Activated CD8-positive, alpha-beta T cell treated with anti-CD3 and anti-CD28 coated beads, Interleukin-2, amount 10 ng/mL, durations not matched to agents 7 days and 5 days (primary cell): ENCODE results near the gene FHIP1B. TPM values are rescaled to one million over a fixed set of nuclear protein-coding genes. Genes with fewer than 3 reads are reported as not detected.

Source experiments
- ATAC-seq: fragments of 150-1000 bp; cut with Tn5 transposase; one replicate; pipeline ENCODE4 v1.10.0; 2021; ENCODE audit warnings: moderate library complexity
- CTCF ChIA-PET: fragments of 350-600 bp; sonication (Branson Sonifier 250); formaldehyde crosslinking; loops from one replicate; lab custom pipeline; 2021; ENCODE audit warnings: antibody characterized with exemption; lab: Charles Lee
- POLR2A ChIA-PET: fragments of 350-600 bp; sonication (Branson Sonifier 250); formaldehyde crosslinking; loops from one replicate; lab custom pipeline; 2021; ENCODE audit warnings: antibody characterized with exemption; lab: Charles Lee
- DNase-seq: peaks from one replicate; pipeline ENCODE4 v3.0.0-alpha.2; 2020
- H3K27ac Mint-ChIP-seq: one replicate; pipeline ENCODE4 v1.8.0; 2021; ENCODE audit warnings: mild to moderate bottlenecking, mixed read lengths
- H3K27me3 Mint-ChIP-seq: one replicate; pipeline ENCODE4 v1.8.0; 2021; ENCODE audit warnings: low read depth, mixed read lengths
- H3K36me3 Mint-ChIP-seq: one replicate; pipeline ENCODE4 v1.8.0; 2021; ENCODE audit warnings: low read depth, mixed read lengths
- H3K4me1 Mint-ChIP-seq: one replicate; pipeline ENCODE4 v1.8.0; 2021; ENCODE audit warnings: low read depth, mixed read lengths
- H3K4me3 Mint-ChIP-seq: one replicate; pipeline ENCODE4 v1.8.0; 2021; ENCODE audit warnings: mild to moderate bottlenecking, mixed read lengths
- H3K9me3 Mint-ChIP-seq: one replicate; pipeline ENCODE4 v1.8.0; 2022; ENCODE audit warnings: mixed read lengths; ENCODE audit not compliant: insufficient read depth
- total RNA-seq, 2 experiments: library from RNA; stranded (reverse); gene quantifications; one replicate each; pipeline ENCODE4 v1.2.3, GENCODE V29; 2021

FHIP1B gene
- total RNA-seq, 2 experiments from 2014 or later: 19.1 to 20.4 TPM

DNA sequence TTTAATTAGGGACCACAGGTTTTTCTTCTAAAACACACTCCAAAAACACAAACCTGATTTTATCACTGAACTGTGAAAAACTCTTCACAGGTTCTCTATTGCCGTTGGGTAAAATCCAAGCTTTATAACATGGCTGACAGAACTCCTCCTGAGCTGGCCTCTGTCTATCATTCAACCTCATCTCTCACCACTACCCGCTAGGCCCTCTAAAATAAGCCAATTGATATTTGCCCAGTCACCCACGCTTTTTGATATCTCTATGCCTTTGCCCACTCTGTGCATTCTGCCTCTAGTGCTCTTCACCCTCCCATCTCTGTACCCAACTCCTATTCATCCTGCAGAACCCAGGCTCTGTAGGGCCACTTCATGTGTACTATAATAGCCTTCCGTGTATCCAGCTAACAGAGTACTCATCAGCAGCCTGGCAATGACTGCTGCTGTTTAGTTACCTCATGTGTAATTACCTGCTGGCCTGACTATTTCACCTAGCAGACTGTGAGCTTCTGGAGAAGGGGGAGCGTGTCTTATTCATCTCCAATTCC, 3.4 kb upstream of the FHIP1B start:
- Mint-ChIP-seq H3K4me3 (no peak overlapping the region), H3K9me3 (no peaks in the 10 kb centered on the region), H3K36me3 (peaks cover 2% of the 10 kb centered on the region), H3K27ac (no peak overlapping the region), H3K27me3 (peaks cover 3% of the 10 kb centered on the region), H3K4me1 (peaks cover 15% of the 10 kb centered on the region)
- DNase-seq: no peak
- POLR2A ChIA-PET: no interaction called here
- ATAC-seq: no peak
- CTCF ChIA-PET: interaction anchor here (0.7 to 3.4 kb wide), 2 partner anchors 13 to 125 kb away, joined by 3 to 31 read pairs; no protein-coding TSS in a partner anchor

DNA sequence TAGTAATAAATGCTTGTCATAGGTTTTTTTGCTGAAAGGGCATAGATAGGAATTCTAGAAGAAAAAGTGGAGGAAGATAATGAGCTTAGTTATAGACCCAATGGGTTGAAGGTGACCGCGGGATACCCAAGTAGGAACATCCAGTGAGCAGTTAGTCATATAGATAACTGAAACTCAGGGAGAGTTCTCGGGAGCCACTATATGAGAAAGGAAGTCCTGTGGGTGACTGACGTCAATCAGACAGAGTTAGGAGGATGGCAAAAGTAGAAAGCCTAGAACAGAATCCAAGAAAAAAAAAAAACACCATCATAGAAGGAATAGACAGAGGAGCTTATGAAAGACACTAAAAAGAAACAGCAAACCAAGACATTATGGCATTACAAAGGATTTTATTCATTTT, 2.8 kb upstream of the FHIP1B start:
- ChIA-PET POLR2A (no interaction called here), CTCF (interaction anchor here (0.7 to 3.4 kb wide), 3 partner anchors 14 to 142 kb away, joined by 3 to 31 read pairs (median 4); no protein-coding TSS in a partner anchor)
- Mint-ChIP-seq H3K36me3 (peaks cover 2% of the 10 kb centered on the region), H3K27ac (no peak overlapping the region), H3K4me1 (peaks cover 16% of the 10 kb centered on the region), H3K27me3 (no peaks in the 10 kb centered on the region), H3K9me3 (no peaks in the 10 kb centered on the region), H3K4me3 (no peak overlapping the region)
- DNase-seq (no peak), ATAC-seq (no peak)

DNA sequence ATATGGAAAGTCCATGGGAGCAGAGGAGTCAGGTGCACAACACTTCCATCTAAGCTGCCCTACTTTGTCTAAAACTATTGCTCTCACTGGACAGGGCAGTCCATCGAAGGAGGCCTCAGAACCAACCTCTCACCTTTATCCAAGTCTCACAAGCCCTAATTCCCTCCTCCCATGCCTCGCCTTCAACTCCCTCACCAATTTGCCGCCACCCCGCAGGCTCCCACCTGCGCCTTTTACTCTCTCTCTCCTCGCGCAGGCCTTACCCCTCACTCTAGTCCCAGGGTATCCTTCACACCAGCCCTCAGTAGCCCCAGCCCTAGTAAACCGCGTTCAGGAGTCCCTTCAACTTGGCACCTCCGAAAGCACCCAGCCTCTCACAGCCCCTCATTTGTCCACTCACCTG, 451 bp downstream of the FHIP1B start:
- peak overlapping the region; percentile 98 for H3K4me3 Mint-ChIP-seq
- no peak for DNase-seq
- ChIA-PET POLR2A (interaction anchor here (1.0 kb wide), 1 partner anchor 37 kb away, joined by 4 read pairs; no protein-coding TSS in a partner anchor), CTCF (interaction anchor here (0.9 to 3.0 kb wide), 4 partner anchors 17 to 145 kb away, joined by 3 to 13 read pairs (median 3); no protein-coding TSS in a partner anchor)
- H3K27me3 Mint-ChIP-seq: no peaks in the 10 kb centered on the region
- H3K27ac Mint-ChIP-seq: peak overlapping the region; percentile 95
- peaks cover 36% of the 10 kb centered on the region for H3K4me1 Mint-ChIP-seq
- H3K36me3 Mint-ChIP-seq: peaks cover 11% of the 10 kb centered on the region
- H3K9me3 Mint-ChIP-seq: no peaks in the 10 kb centered on the region
- ATAC-seq: peak; percentile 1

DNA sequence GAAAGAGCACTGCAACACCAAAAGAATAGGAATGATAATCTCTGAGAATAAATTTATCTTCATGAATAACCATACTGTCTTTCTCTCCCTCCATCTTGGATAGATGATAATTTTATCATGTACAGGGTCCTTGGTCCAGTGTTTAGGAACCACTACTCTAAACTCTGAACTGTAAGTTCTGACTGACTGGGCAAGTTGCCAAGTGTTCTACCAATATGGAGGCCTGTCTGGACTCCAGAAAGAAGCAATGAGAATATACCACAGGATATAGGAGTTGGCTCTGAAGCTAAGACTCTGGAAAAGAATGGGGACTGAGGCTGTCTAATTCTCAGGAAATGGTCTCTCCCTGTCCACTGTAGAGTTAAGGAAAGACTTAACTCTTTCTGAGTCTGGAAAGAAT, 1.5 kb downstream of the FHIP1B start:
- Mint-ChIP-seq H3K27me3 (no peaks in the 10 kb centered on the region), H3K9me3 (no peaks in the 10 kb centered on the region), H3K4me1 (peaks cover 38% of the 10 kb centered on the region), H3K4me3 (peak overlapping the region; percentile 31), H3K27ac (no peak overlapping the region), H3K36me3 (peaks cover 12% of the 10 kb centered on the region)
- POLR2A ChIA-PET: no interaction called here
- DNase-seq (no peak), ATAC-seq (no peak)
- CTCF ChIA-PET: interaction anchor here (0.6 to 3.0 kb wide), 2 partner anchors 19 to 131 kb away, joined by 3 to 13 read pairs; no protein-coding TSS in a partner anchor

DNA sequence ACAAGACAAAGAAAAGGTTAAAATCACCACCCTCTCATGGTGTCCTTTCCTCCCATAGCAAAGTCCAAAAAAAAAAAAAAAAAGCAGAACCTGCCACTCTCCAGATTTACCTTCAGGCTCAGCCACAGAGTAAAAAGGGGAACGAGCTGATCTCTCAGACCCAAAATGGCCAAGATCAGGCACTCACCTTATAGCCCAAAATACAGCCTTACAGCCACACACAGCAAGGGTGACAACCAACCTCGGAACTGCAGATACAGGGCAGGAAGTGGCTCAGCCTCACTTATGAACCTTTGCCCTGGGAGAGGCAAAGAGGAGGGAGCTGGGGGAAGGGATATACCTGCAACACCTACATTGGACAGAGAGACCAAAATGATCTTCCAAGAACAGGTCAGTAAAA, 4.5 kb downstream of the FHIP1B start:
- POLR2A ChIA-PET: interaction anchor here (1.3 kb wide), 1 partner anchor 34 kb away, joined by 5 read pairs; no protein-coding TSS in a partner anchor
- H3K36me3 Mint-ChIP-seq: peaks cover 17% of the 10 kb centered on the region
- H3K27ac Mint-ChIP-seq: peak overlapping the region; percentile 63
- ATAC-seq: no peak
- DNase-seq: peak; percentile 62
- CTCF ChIA-PET: interaction anchor here (1.2 kb wide), 1 partner anchor 21 kb away, joined by 5 read pairs; no protein-coding TSS in a partner anchor
- no peaks in the 10 kb centered on the region for H3K27me3 Mint-ChIP-seq
- H3K4me1 Mint-ChIP-seq: peaks cover 45% of the 10 kb centered on the region
- no peaks in the 10 kb centered on the region for H3K9me3 Mint-ChIP-seq
- H3K4me3 Mint-ChIP-seq: peak overlapping the region; percentile 52

DNA sequence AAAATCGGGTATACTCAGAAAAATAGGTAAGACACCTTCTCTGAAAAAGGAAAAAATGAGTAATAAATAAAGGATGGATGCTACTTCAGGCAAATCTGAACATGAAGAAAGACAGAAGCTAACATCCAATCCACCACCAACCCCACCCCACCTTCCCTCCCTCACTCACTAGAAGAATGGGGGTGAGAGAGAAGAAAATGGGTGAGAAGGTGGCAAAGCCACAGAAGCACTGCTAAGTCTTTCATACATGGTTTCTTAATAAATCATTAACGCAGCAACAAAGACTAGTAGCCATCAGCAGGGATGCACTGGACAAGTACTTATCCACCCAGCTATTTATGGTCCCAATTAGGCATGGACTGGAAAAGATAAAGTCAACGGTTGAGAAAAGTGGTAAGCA, 5.9 kb downstream of the FHIP1B start:
- Mint-ChIP-seq H3K4me3 (no peak overlapping the region), H3K9me3 (no peaks in the 10 kb centered on the region), H3K27ac (no peak overlapping the region), H3K4me1 (peaks cover 38% of the 10 kb centered on the region), H3K27me3 (no peaks in the 10 kb centered on the region), H3K36me3 (peaks cover 20% of the 10 kb centered on the region)
- ChIA-PET POLR2A (interaction anchor here (0.6 kb wide), 1 partner anchor 507 kb away, joined by 3 read pairs; no protein-coding TSS in a partner anchor), CTCF (no interaction called here)
- DNase-seq: no peak
- no peak for ATAC-seq

DNA sequence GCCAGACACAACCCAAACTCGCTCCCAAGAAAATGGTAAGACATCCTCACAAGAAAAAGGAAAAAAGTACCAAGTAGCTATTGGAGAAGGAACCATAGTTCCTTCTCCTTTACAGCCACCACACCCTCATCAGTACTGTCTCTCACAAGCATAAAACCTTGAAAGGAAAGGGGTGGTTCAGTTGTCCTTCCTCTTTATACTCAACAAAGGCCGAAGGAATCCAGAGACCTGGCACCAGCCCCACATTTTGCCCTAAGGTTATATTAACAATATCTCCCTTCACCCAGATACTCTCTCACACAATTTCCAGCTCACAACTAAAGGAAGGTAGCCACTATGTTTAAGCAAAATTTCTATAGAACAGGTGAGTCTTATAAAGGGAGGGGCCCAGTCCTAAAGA, 8.5 kb downstream of the FHIP1B start:
- Mint-ChIP-seq H3K27ac (no peak overlapping the region), H3K4me3 (no peak overlapping the region), H3K36me3 (peaks cover 33% of the 10 kb centered on the region), H3K9me3 (no peaks in the 10 kb centered on the region), H3K27me3 (no peaks in the 10 kb centered on the region), H3K4me1 (peaks cover 31% of the 10 kb centered on the region)
- ChIA-PET POLR2A (no interaction called here), CTCF (interaction anchor here (0.9 to 1.3 kb wide), 3 partner anchors 25 to 28 kb away, joined by 4 read pairs; no protein-coding TSS in a partner anchor)
- ATAC-seq: no peak
- DNase-seq: no peak

DNA sequence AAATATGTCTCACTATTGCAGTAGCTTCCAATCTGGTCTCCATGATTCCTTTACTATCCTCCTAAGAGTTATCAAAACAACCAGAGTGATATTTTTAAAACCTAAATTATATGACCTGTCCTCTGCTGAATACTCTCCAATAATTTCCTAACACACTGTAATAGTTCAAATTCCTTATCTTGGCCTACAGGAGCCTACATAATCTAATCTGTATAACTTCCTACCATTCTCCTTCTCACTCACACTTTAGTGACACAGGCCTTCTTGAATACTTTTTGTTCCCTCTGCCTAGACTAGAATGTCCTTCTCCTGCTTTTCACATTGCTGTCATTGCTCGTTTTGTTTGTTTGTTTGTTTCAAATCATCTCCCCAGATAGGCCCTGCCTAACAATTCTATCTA, 9.4 kb downstream of the FHIP1B start:
- H3K36me3 Mint-ChIP-seq: peaks cover 38% of the 10 kb centered on the region
- POLR2A ChIA-PET: no interaction called here
- ATAC-seq: no peak
- CTCF ChIA-PET: interaction anchor here (0.9 to 1.1 kb wide), 2 partner anchors 27 kb away, joined by 4 read pairs; no protein-coding TSS in a partner anchor
- no peak overlapping the region for H3K27ac Mint-ChIP-seq
- no peak overlapping the region for H3K4me3 Mint-ChIP-seq
- no peaks in the 10 kb centered on the region for H3K9me3 Mint-ChIP-seq
- peaks cover 23% of the 10 kb centered on the region for H3K4me1 Mint-ChIP-seq
- DNase-seq: no peak
- H3K27me3 Mint-ChIP-seq: no peaks in the 10 kb centered on the region

DNA sequence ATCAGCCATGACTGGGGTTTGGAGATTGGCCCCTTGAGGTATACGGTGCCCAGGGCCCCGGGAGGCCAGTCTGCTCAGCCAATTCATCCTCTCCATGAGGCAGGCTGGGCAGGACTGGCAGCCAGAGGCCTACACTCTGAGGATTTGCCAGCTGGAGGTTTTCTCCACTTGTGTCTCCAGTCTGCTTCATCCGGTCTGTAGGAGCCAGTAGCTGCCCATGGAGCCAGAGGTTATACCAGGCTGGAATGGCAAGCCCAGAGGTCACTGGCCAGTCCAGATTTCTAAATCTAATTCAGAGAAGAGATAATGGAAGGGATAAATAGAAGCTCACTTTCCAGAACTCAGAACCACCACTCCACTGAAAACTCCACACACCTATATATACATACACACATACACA, 10.0 kb downstream of the FHIP1B start:
- ATAC-seq (no peak), DNase-seq (no peak)
- Mint-ChIP-seq H3K4me1 (peaks cover 23% of the 10 kb centered on the region), H3K9me3 (no peaks in the 10 kb centered on the region), H3K4me3 (no peak overlapping the region), H3K27ac (no peak overlapping the region), H3K27me3 (no peaks in the 10 kb centered on the region), H3K36me3 (peaks cover 38% of the 10 kb centered on the region)
- POLR2A ChIA-PET: no interaction called here
- CTCF ChIA-PET: no interaction called here

DNA sequence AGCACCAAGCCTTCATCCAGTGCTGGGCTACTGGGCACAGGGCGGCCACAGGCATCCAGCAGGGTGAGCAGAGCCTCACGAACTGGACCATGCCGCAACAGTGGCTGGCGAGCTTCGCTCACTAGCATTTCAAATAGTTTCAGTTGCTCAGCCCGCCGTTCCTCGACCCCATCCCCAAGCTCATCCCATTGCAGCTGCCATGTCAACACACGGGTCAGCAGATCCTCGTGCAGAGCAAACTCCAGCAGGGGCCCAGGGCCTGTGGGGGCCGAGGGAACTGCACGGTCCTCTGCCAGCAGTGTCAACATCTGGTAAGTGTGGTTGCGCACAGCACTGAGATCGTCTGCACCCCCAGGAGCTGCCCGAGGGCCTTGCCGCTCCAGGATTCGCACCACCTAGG, 10.6 kb downstream of the FHIP1B start:
- no peak for DNase-seq
- ChIA-PET POLR2A (no interaction called here), CTCF (no interaction called here)
- Mint-ChIP-seq H3K4me1 (peaks cover 23% of the 10 kb centered on the region), H3K27ac (no peak overlapping the region), H3K36me3 (peaks cover 37% of the 10 kb centered on the region), H3K27me3 (no peaks in the 10 kb centered on the region), H3K9me3 (no peaks in the 10 kb centered on the region), H3K4me3 (no peak overlapping the region)
- no peak for ATAC-seq

DNA sequence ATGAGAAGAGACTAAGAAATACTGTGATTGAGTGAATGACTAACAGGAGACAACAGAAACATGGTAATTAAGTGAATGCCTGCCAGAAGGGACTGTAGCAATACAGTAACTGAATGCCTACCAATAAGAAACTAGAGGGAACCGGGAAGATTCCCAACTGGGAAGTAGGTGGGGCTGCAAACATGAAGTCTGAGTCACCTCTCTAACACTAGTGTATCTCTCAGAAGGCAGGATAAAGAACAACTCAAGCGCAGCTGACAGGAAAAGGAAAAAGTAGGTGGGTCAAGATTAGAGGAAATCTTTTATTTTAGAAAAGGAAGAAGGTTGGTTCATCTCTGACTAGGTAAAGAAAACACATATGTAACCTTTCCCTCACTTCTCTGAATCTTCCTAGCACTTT, 15.1 kb downstream of the FHIP1B start:
- Mint-ChIP-seq H3K36me3 (peaks cover 49% of the 10 kb centered on the region), H3K27me3 (no peaks in the 10 kb centered on the region), H3K4me3 (no peak overlapping the region), H3K9me3 (no peaks in the 10 kb centered on the region), H3K27ac (peak overlapping the region; percentile 1), H3K4me1 (peaks cover 11% of the 10 kb centered on the region)
- ChIA-PET POLR2A (no interaction called here), CTCF (no interaction called here)
- DNase-seq: no peak
- ATAC-seq: no peak

DNA sequence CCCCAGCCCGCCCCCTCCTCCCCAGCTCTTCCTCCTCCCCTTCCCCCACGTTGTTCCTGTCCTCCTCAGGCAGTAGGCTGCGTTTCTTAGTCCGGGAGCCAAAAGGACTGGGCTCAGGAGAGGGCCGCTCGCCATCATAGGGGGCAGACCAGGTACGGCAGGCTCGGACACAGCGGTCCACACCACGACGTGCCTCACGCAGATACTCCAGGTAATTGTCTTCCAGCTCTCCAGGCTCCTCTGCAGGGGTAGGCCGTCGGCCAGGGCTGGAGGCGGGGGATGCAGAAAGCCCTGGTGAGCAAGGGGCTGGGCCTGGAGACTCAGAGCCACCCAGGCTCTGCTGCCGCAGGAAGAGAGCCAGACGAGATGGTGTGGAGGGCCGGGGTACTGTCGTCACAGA, 16.7 kb downstream of the FHIP1B start:
- POLR2A ChIA-PET: interaction anchor here (1.1 kb wide), 1 partner anchor 11 kb away, joined by 3 read pairs; no protein-coding TSS in a partner anchor
- Mint-ChIP-seq H3K4me3 (no peak overlapping the region), H3K4me1 (peaks cover 11% of the 10 kb centered on the region), H3K27me3 (no peaks in the 10 kb centered on the region), H3K36me3 (peaks cover 45% of the 10 kb centered on the region), H3K27ac (no peak overlapping the region), H3K9me3 (no peaks in the 10 kb centered on the region)
- no peak for DNase-seq
- CTCF ChIA-PET: no interaction called here
- no peak for ATAC-seq
